Activated CD4-positive, alpha-beta memory T cell treated with anti-CD3 and anti-CD28 coated beads, Interleukin-2, amount 10 ng/mL, durations not matched to agents 7 days and 5 days (primary cell): ENCODE data around the gene FZR1. TPM values are rescaled to one million over a fixed set of nuclear protein-coding genes. Genes with fewer than 3 reads are reported as not detected.
"Not testable (repeated sequence)": the region's sequence is repeated elsewhere in the genome, so short reads cannot be mapped to it uniquely, and the experiment has no call there.

Experiments used
- CTCF ChIA-PET: fragments of 350-600 bp; sonication (Branson Sonifier 250); formaldehyde crosslinking; loops from one replicate; lab custom pipeline; 2021; ENCODE audit warnings: antibody characterized with exemption, inconsistent platforms; lab: Charles Lee
- POLR2A ChIA-PET: fragments of 350-600 bp; sonication (Branson Sonifier 250); formaldehyde crosslinking; loops from one replicate; lab custom pipeline; 2021; ENCODE audit warnings: antibody characterized with exemption; lab: Charles Lee
- DNase-seq: peaks from one replicate; pipeline ENCODE4 v3.0.0-alpha.2; 2020
- H3K27ac Mint-ChIP-seq: one replicate; pipeline ENCODE4 v1.8.0; 2021; ENCODE audit warnings: mild to moderate bottlenecking, mixed read lengths
- H3K27me3 Mint-ChIP-seq: one replicate; pipeline ENCODE4 v1.8.0; 2021; ENCODE audit warnings: mixed read lengths
- H3K36me3 Mint-ChIP-seq: one replicate; pipeline ENCODE4 v1.8.0; 2021; ENCODE audit warnings: low read depth, mixed read lengths
- H3K4me1 Mint-ChIP-seq: one replicate; pipeline ENCODE4 v1.8.0; 2021; ENCODE audit warnings: mixed read lengths
- H3K4me3 Mint-ChIP-seq: one replicate; pipeline ENCODE4 v1.8.0; 2021; ENCODE audit warnings: mild to moderate bottlenecking, mixed read lengths
- H3K9me3 Mint-ChIP-seq: one replicate; pipeline ENCODE4 v1.8.0; 2021; ENCODE audit warnings: mixed read lengths
- total RNA-seq, 2 experiments: library from RNA; stranded (reverse); gene quantifications; one replicate each; pipeline ENCODE4 v1.2.3, GENCODE V29; 2021

FZR1 gene
- total RNA-seq, 2 experiments from 2014 or later: 72.2 to 75.6 TPM

DNA sequence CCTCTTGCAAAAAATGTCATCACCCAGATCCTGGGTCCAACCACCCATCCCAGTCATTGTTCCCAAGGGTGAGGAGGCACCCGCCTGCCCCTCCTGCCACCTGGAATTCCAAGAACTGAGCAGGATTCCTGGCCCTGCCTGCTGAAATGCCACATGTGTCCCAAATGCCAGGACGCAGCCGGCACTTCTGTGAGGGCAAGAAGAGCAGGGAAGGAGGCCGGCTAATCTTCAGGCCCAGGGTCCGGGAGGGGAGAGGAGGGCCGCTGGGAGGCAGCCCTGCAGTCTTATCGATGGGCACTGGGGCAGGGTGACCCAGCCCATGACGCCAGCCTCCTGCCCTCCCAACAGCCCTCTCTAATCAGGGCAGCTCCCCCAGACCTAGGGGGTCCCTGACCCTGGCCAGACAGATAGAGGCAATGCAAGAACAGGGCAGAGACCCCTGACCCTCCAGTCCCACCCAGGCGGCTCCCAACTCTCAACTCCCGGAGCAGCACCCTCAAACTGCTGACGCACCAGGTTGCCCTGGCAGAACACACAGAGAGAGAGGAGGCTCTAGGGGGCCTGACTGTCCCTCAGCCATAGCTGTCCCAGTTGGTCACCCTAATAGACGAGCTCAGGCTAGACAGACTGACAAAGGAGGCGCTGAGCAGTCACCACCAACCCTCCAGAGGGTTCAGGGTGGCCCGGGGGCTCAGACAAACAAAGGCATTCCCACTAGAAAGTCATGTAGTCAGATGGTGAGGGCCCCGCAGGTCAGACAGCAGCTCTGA, 49.7 kb downstream of the FZR1 start:
- peak overlapping the region; percentile 72 for H3K27ac Mint-ChIP-seq
- H3K4me3 Mint-ChIP-seq: peak overlapping the region; percentile 86
- H3K36me3 Mint-ChIP-seq: peaks cover 7% of the 10 kb centered on the region
- ChIA-PET CTCF (interaction anchor here (0.9 to 5.3 kb wide), 2 partner anchors 10 to 20 kb away, joined by 3 to 40 read pairs; no protein-coding TSS in a partner anchor), POLR2A (interaction anchor here (1.0 to 5.7 kb wide), 8 partner anchors 9 to 430 kb away, joined by 3 to 42 read pairs (median 4); partner anchors contain the start of genes DOHH, EEF2, FZR1 and HMG20B)
- no peak for DNase-seq
- peaks cover 45% of the 10 kb centered on the region for H3K4me1 Mint-ChIP-seq
- no peaks in the 10 kb centered on the region for H3K27me3 Mint-ChIP-seq
- no peaks in the 10 kb centered on the region for H3K9me3 Mint-ChIP-seq

DNA sequence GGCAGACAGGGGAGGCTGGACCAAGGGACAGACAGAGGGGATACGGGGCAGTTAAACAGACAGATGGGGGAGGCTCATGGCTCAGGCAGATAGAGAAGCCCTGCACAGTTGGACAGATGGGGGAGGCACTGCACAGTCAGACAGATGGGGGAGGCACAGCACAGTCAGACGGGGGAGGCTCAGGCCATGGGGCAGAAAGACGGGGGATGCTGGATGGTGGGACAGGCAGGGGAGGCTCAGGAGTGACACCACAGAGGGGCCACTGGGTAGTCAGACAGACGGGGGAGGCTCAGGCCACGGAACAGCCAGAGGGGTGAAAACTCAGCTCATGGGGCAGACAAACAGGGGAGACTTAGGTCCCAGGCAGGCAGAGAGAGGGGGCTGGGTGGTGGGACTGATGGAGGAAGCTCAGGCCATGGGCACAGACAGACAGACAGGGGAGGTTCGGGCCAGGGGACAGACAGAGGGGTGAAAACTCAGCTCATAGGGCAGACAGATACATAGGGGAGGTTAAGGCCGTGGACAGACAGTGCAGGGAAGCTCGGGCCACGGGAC, 50.4 kb downstream of the FZR1 start:
- Mint-ChIP-seq H3K4me1 (peaks cover 43% of the 10 kb centered on the region), H3K27me3 (no peaks in the 10 kb centered on the region), H3K27ac (peak overlapping the region; percentile 73), H3K36me3 (peaks cover 7% of the 10 kb centered on the region), H3K4me3 (peak overlapping the region; percentile 86), H3K9me3 (no peaks in the 10 kb centered on the region)
- ChIA-PET CTCF (interaction anchor here (0.9 to 5.3 kb wide), 2 partner anchors 11 to 19 kb away, joined by 3 to 40 read pairs; no protein-coding TSS in a partner anchor), POLR2A (interaction anchor here (0.6 to 5.7 kb wide), 10 partner anchors 9 to 429 kb away, joined by 3 to 42 read pairs (median 4); partner anchors contain the start of genes DOHH, EEF2, FZR1 and HMG20B)
- no peak for DNase-seq

DNA sequence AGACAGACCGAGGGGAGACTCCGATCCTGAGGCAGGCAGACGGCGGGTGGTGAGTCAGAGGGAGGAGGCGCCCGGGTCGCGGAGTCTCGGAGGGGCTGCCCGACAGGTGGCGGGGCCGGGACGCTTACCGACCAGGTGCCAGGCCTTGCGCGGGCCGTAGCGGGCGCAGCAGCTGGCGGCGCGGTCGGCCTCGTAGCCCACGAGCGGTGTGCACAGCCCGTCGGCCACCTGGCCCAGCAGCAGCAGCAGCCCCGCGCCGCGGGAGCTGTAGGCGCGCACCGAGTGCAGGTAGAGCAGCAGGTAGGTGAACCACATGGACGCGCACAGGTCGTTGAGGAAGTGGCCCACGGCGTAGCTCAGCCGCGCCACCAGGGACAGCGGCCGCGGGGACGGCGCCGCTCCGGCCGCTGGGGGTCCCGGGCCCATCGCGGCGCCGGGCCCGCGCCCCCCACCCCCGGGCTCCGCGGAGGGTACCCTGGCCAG, 50.9 kb downstream of the FZR1 start:
- ChIA-PET CTCF (interaction anchor here (5.3 kb wide), 1 partner anchor 12 kb away, joined by 40 read pairs; no protein-coding TSS in a partner anchor), POLR2A (interaction anchor here (0.6 to 5.7 kb wide), 12 partner anchors 10 to 429 kb away, joined by 3 to 42 read pairs (median 4); partner anchors contain the start of genes DOHH, EEF2, FZR1 and HMG20B)
- Mint-ChIP-seq H3K9me3 (no peaks in the 10 kb centered on the region), H3K27ac (peak overlapping the region; percentile 73), H3K36me3 (peaks cover 7% of the 10 kb centered on the region), H3K4me3 (peak overlapping the region; percentile 86), H3K4me1 (peaks cover 39% of the 10 kb centered on the region), H3K27me3 (no peaks in the 10 kb centered on the region)
- peak; percentile 62 for DNase-seq

DNA sequence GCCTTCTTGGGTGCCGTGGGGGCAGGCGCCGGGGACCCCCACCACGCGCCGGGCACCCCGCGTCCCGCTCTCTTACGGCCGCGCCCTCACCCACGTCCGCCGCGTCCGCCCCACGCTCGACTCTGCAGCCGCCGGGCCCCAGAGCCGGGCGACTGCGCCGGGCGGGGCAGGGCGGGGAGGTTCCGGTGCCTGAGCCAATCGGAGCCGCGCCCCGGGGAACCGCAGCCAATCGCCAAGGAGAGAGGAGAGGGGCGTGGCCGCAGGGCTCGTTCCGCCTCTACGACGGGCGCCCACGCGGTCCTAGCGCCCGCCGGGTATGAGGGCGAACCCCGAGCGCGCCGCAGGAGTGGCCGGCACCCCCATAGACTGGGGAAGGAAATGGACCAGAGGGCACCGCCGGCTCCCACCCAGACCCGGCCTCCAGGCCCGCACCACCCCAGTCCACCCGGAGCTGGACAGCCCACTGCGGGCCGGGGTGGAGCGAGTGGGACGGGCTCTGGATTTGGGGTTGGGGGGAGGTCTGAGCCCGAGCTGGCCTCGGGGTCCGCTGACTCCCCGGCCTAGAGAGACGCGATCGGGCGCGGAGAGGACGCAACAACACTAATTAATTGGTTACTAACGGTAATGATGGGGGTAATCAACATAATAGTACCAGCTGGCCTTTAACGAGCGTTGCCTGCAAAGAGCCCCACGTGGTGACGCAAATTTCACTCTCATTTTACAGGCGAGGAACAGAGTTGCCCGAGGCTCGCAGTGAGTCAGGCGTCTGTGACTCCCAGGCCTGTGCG, 51.5 kb downstream of the FZR1 start, which contains the start of gene MFSD12:
Gene MFSD12 (minus strand): TSS at position 126 of the 788 bp plus-strand sequence. CDS start 183 bp downstream, outside the sequence.
- Mint-ChIP-seq H3K9me3 (no peaks in the 10 kb centered on the region), H3K4me3 (peak within 1 kb of the TSS; percentile 86), H3K27me3 (no peaks in the 10 kb centered on the region), H3K4me1 (peaks cover 37% of the 10 kb centered on the region), H3K36me3 (peaks cover 7% of the 10 kb centered on the region), H3K27ac (peak within 1 kb of the TSS; percentile 73)
- ChIA-PET CTCF (interaction anchor here (0.6 to 5.3 kb wide), 3 partner anchors 10 to 43 kb away, joined by 3 to 40 read pairs (median 5); no protein-coding TSS in a partner anchor), POLR2A (interaction anchor here (0.6 to 5.7 kb wide), 9 partner anchors 11 to 428 kb away, joined by 3 to 42 read pairs (median 4); partner anchors contain the start of genes DOHH, EEF2, FZR1 and HMG20B)
- peak; percentile 94 for DNase-seq

DNA sequence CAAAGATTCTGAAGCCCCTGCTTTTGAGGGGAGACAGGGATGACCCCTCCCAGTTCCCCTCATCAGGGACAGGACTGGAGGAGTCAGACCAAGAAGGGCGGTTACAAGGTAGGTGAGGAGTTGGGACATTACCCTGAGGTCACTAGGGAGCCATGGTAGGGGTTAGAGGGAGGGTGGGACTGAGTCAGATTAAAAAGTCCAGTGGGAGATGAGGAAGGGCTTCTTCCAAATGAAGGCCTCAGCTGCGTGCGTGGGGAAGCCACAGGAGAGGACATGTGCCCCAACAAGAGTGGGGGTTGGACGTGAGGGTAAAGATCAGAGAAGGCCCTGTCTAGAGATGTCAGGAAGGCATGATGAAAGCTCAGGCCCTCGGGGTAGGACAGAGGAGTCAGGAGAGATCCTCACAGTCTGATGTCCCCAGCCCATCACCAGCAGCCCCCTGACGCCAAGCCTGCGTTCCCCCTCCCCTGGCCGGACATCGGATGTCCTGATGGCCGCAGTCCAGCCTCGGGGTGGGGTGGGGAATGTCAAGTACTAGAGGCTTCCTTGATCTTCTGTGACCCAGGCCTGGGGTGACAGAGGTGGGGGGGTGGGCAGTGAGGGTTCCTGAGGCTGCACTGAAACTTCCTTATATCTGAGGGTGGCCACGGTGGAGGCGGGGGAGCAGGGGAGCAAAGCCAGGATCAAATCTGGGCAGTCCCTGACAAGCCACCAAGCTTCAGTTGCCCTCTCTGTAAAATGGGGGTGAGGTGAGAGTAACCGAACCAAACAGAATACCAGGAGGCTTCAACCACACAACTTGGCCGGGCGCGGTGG, 57.8 kb downstream of the FZR1 start:
- ChIA-PET CTCF (no interaction called here), POLR2A (no interaction called here)
- Mint-ChIP-seq H3K9me3 (no peaks in the 10 kb centered on the region), H3K4me1 (no peaks in the 10 kb centered on the region), H3K27me3 (no peaks in the 10 kb centered on the region), H3K36me3 (no peaks in the 10 kb centered on the region), H3K27ac (no peak overlapping the region), H3K4me3 (no peak overlapping the region)
- no peak for DNase-seq

DNA sequence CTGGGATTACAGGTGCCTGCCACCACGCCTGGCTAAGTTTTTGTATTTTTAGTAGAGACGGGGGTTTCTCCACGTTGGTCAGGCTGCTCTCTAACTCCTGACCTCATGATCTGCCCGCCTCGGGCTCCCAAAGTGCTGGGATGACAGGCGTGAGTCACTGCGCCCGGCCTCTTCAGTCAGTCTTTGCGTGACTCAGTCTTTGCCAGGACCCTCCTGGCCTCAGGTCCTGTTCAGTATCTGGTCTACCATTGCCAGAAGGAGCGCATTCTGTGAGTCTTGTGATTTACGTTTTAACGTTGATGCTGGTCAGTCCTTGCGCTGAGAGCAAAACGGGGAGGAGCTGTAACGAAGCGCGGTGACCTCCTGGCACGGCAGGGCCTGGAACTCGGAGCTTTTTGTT, 59.0 kb downstream of the FZR1 start:
- Mint-ChIP-seq H3K36me3 (no peaks in the 10 kb centered on the region), H3K27ac (no peak overlapping the region), H3K4me3 (no peak overlapping the region), H3K9me3 (no peaks in the 10 kb centered on the region), H3K4me1 (no peaks in the 10 kb centered on the region), H3K27me3 (no peaks in the 10 kb centered on the region)
- ChIA-PET CTCF (no interaction called here), POLR2A (no interaction called here)
- no peak for DNase-seq

DNA sequence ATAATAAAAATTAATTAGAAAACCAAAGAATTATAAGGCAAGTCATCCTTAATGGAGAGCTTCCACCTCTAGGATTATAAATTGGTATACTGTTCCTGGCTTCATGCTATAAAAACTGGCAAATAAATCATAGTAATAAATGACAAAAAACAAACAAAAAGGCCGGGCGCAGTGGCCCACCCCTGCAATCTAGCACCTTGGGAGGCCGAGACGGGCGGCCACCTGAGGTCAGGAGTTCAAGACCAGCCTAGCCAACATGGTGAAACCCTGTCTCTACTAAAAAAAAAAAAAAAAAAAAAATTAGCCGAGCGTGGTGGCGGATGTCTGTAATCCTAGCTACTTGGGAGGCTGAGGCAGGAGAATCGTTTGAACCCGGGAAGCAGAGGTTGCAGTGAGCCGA, 63.9 kb downstream of the FZR1 start:
- peaks cover 12% of the 10 kb centered on the region for H3K4me1 Mint-ChIP-seq
- H3K36me3 Mint-ChIP-seq, H3K9me3 Mint-ChIP-seq, CTCF ChIA-PET, H3K27me3 Mint-ChIP-seq, DNase-seq, H3K27ac Mint-ChIP-seq, H3K4me3 Mint-ChIP-seq: not testable (repeated sequence)
- POLR2A ChIA-PET: interaction anchor here (0.7 to 1.5 kb wide), 2 partner anchors 13 to 843 kb away, joined by 3 to 4 read pairs; no protein-coding TSS in a partner anchor

DNA sequence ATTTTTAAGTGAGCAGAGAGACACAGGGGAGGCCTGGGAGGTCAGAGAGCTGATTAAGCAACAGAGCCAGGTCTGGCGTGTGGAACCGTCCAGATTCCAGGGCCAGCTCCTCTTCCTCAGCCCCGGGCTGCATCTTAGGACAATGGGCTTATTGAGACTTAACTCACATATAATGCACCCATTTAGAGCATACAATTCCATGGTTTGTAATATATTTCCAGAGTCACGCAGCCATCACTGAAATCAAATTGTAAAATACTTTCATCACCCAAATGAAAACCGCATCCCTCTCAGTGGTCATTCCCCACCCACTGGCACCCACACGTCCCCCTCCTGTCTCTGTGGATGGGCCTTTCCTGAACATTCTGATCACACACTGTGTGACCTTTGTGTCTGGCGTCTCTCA, 64.5 kb downstream of the FZR1 start:
- Mint-ChIP-seq H3K27me3 (no peaks in the 10 kb centered on the region), H3K4me3 (no peak overlapping the region), H3K27ac (no peak overlapping the region), H3K36me3 (peaks cover 11% of the 10 kb centered on the region), H3K9me3 (no peaks in the 10 kb centered on the region), H3K4me1 (peaks cover 12% of the 10 kb centered on the region)
- DNase-seq: no peak
- POLR2A ChIA-PET: interaction anchor here (0.7 to 1.5 kb wide), 2 partner anchors 14 to 843 kb away, joined by 3 to 4 read pairs; no protein-coding TSS in a partner anchor
- CTCF ChIA-PET: no interaction called here

DNA sequence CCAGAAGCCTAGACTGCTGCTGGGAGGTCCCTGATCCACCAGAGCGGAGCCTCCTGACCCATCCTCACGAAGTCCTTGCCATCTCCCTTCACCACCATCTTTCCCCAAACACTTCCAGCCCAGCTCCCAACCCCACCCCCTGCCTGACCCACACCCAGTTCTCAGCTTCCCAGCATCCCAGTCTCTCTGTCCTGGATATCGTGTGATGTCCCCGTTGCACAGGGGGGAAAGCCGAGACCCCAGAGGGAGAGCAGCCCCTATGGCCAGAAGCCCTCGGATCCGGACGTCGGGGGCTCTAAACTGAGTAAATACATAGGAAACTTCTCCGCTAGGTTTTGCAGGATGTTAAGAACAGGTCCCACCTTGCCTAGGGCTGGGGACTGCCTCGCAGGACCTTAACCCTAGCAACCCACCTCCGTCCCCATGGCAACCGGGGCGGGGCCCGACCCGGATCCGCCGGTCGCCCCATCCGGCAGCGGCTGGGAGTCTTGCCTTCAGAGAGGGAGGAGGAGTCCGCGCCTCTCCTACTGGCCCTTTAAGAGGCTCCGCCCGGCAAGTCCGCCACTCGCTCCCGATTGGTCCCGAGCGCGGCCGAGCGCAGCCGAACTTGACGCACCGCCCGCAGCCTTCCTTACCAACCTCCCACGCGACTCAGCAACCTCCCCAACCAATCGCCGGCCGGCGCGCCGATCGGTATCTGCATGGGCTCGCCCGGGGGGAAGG, 66.2 kb downstream of the FZR1 start:
- Mint-ChIP-seq H3K9me3 (no peaks in the 10 kb centered on the region), H3K36me3 (peaks cover 13% of the 10 kb centered on the region), H3K27me3 (no peaks in the 10 kb centered on the region), H3K4me1 (peaks cover 12% of the 10 kb centered on the region), H3K27ac (peak overlapping the region; percentile 56), H3K4me3 (peak overlapping the region; percentile 77)
- ChIA-PET CTCF (interaction anchor here (0.6 kb wide), 1 partner anchor 15 kb away, joined by 3 read pairs; no protein-coding TSS in a partner anchor), POLR2A (interaction anchor here (0.6 to 1.6 kb wide), 3 partner anchors 14 to 27 kb away, joined by 3 to 6 read pairs (median 3); partner anchors contain the start of gene MFSD12)
- peak; percentile 100 for DNase-seq

DNA sequence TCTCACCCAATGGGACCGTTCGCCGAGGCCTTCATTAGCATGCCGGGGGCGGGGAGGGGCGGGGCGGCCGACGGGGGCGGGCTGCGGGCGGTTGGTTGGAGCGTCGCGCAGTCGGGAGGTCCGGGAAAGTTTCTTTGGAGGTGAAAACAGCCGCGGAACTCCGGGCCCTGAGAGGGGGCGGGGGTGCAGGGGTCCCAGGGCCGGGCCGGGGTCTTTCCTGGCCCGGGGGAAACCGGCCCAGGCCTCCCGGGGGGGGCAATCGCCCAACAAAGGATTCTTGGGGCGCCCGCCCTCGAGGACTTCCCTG, 66.7 kb downstream of the FZR1 start, which contains the start of gene HMG20B:
Gene HMG20B (plus strand): TSS at position 90 of the 307 bp plus-strand sequence. CDS start 366 bp downstream, outside the sequence.
- CTCF ChIA-PET: no interaction called here
- POLR2A ChIA-PET: interaction anchor here (1.1 to 1.5 kb wide), 2 partner anchors 16 to 18 kb away, joined by 5 to 6 read pairs; partner anchors contain the start of gene MFSD12

More for the DNA sequence above, 66.7 kb downstream of the FZR1 start, which contains the start of gene HMG20B:
- no peaks in the 10 kb centered on the region for H3K27me3 Mint-ChIP-seq
- peaks cover 13% of the 10 kb centered on the region for H3K36me3 Mint-ChIP-seq
- H3K4me1 Mint-ChIP-seq: peaks cover 12% of the 10 kb centered on the region
- H3K27ac Mint-ChIP-seq: peak within 1 kb of the TSS; percentile 61
- H3K4me3 Mint-ChIP-seq: peak within 1 kb of the TSS; percentile 77
- no peak for DNase-seq
- H3K9me3 Mint-ChIP-seq: no peaks in the 10 kb centered on the region
